Activated CD4-positive, alpha-beta T cell treated with anti-CD3 and anti-CD28 coated beads for 36 hours (primary cell): ENCODE results near the gene BATF3. TPM values are rescaled to one million over a fixed set of nuclear protein-coding genes. Genes with fewer than 3 reads are reported as not detected.

ENCODE experiments used
- ATAC-seq: fragments of 200-7000 bp; cut with Tn5 transposase; one replicate; pipeline ENCODE4 v1.10.0; 2021; ENCODE audit warnings: mild to moderate bottlenecking, moderate library complexity
- CTCF ChIA-PET: fragments of 350-600 bp; sonication (Branson Sonifier 250); formaldehyde crosslinking; loops from one replicate; lab custom pipeline; 2021; ENCODE audit warnings: antibody characterized with exemption; lab: Charles Lee
- POLR2A ChIA-PET: fragments of 350-600 bp; sonication (Branson Sonifier 250); formaldehyde crosslinking; loops from one replicate; lab custom pipeline; 2021; ENCODE audit warnings: antibody characterized with exemption, inconsistent platforms; lab: Charles Lee
- DNase-seq: peaks from one replicate; pipeline ENCODE4 v3.0.0-alpha.2; 2020
- H3K27ac Mint-ChIP-seq: one replicate; pipeline ENCODE4 v1.8.0; 2021; ENCODE audit warnings: mixed read lengths
- H3K27me3 Mint-ChIP-seq: one replicate; pipeline ENCODE4 v1.8.0; 2021; ENCODE audit warnings: mixed read lengths
- H3K36me3 Mint-ChIP-seq: one replicate; pipeline ENCODE4 v1.8.0; 2021; ENCODE audit warnings: low read depth, mixed read lengths
- H3K4me1 Mint-ChIP-seq: one replicate; pipeline ENCODE4 v1.8.0; 2021; ENCODE audit warnings: mixed read lengths
- H3K4me3 Mint-ChIP-seq: one replicate; pipeline ENCODE4 v1.8.0; 2021; ENCODE audit warnings: mild to moderate bottlenecking, moderate library complexity, mixed read lengths
- H3K9me3 Mint-ChIP-seq: one replicate; pipeline ENCODE4 v1.8.0; 2021; ENCODE audit warnings: low read depth, mixed read lengths
- intact Hi-C, 2 experiments: fragments of 100-400 bp; cut with DNase I in 1 of 2; cut with micrococcal nuclease in 1 of 2; formaldehyde crosslinking; loops; one replicate each; pipeline versions ENCODE4 v1.14.2 to v1.15.1; 2022 to 2024; cut with DNase I, micrococcal nuclease
- total RNA-seq, 2 experiments: library from RNA; stranded (reverse); gene quantifications; one replicate each; pipeline ENCODE4 v1.2.3, GENCODE V29; 2021

The BATF3 gene, protein sequence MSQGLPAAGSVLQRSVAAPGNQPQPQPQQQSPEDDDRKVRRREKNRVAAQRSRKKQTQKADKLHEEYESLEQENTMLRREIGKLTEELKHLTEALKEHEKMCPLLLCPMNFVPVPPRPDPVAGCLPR
- total RNA-seq, result 100 to 1,000 TPM; 129 to 149 TPM

- Mint-ChIP-seq H3K27ac (peak within 1 kb of the TSS; percentile 88), H3K4me3 (peak within 1 kb of the TSS; percentile 77), H3K4me1 (peaks cover 60% of the 10 kb centered on the region), H3K9me3 (no peaks in the 10 kb centered on the region), H3K27me3 (peaks cover 5% of the 10 kb centered on the region), H3K36me3 (peaks cover 29% of the 10 kb centered on the region)
- intact Hi-C loops, result loop anchor here (1.0 to 10.0 kb wide), 18 partner anchors 13 to 313 kb away; partner anchors contain the start of genes ATF3 (in 1 of the 2), FLVCR1 (in 1 of the 2), NSL1 (in 1 of the 2) and TATDN3 (in 1 of the 2)
- DNase-seq (peak; percentile 72), ATAC-seq (peak; percentile 20)
- ChIA-PET CTCF (interaction anchor here (0.6 to 3.0 kb wide), 17 partner anchors 20 to 352 kb away, joined by 3 to 11 read pairs (median 4); partner anchors contain the start of genes NSL1 and TATDN3), POLR2A (interaction anchor here (0.6 to 1.5 kb wide), 3 partner anchors 21 to 34 kb away, joined by 3 to 8 read pairs (median 5); no protein-coding TSS in a partner anchor)
Observed at GRCh38 chr1:212699625-212700222, at the start of gene BATF3. TSS of gene BATF3 (minus strand) at chr1:212699840. CDS start at chr1:212699762, 78 bp downstream.

DNA sequence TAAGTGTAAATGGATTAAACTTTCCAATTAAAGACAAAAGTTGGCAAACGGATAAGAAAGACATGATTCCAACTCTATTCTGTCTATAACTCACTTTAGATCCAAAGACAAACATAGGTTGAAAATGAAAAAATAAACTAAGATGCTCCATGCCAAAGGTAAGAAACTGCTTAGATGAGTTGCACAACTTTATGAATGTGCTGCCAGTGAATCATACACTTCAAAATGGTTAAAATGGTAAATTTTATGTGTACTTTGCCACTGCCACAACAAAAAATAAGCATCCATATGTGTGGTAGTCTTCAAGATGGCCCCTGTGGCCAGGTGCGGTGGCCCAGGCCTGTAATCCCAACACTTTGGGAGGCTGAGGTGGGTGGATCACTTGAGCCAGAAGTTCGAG is 46.9 kb upstream of the BATF3 start:
- DNase-seq (no peak), ATAC-seq (peak; percentile 21)
- ChIA-PET CTCF (interaction anchor here (0.8 to 1.9 kb wide), 6 partner anchors 9 to 82 kb away, joined by 3 to 8 read pairs (median 4); no protein-coding TSS in a partner anchor), POLR2A (interaction anchor here (0.6 to 1.0 kb wide), 2 partner anchors 24 to 238 kb away, joined by 3 to 4 read pairs; no protein-coding TSS in a partner anchor)
- no peak overlapping the region for H3K4me3 Mint-ChIP-seq
- peaks cover 61% of the 10 kb centered on the region for H3K4me1 Mint-ChIP-seq
- no peaks in the 10 kb centered on the region for H3K27me3 Mint-ChIP-seq
- intact Hi-C loops, result loop anchor here in 1 of 2 experiments (5.0 kb wide), 1 partner anchor 36 kb away; no protein-coding TSS in a partner anchor
- H3K27ac Mint-ChIP-seq, result no peak overlapping the region
- peaks cover 2% of the 10 kb centered on the region for H3K9me3 Mint-ChIP-seq
- H3K36me3 Mint-ChIP-seq, result peaks cover 18% of the 10 kb centered on the region

GRCh38 chr1:212745303-212745702 is 45.7 kb upstream of the BATF3 start:
- ChIA-PET POLR2A (interaction anchor here (0.6 to 1.7 kb wide), 2 partner anchors 17 to 48 kb away, joined by 5 read pairs; no protein-coding TSS in a partner anchor), CTCF (interaction anchor here (1.4 to 1.6 kb wide), 2 partner anchors 64 to 115 kb away, joined by 3 read pairs; no protein-coding TSS in a partner anchor)
- H3K27ac Mint-ChIP-seq, result no peak overlapping the region
- H3K4me3 Mint-ChIP-seq, result no peak overlapping the region
- H3K9me3 Mint-ChIP-seq, result peaks cover 7% of the 10 kb centered on the region
- H3K27me3 Mint-ChIP-seq, result no peaks in the 10 kb centered on the region
- intact Hi-C loops, result loop anchor here in 1 of 2 experiments (5.0 kb wide), 1 partner anchor 37 kb away; no protein-coding TSS in a partner anchor
- peaks cover 58% of the 10 kb centered on the region for H3K4me1 Mint-ChIP-seq
- no peak for DNase-seq
- ATAC-seq, result peak; percentile 71
- peaks cover 24% of the 10 kb centered on the region for H3K36me3 Mint-ChIP-seq

- ATAC-seq, result no peak
- Mint-ChIP-seq H3K9me3 (peaks cover 7% of the 10 kb centered on the region), H3K36me3 (peaks cover 26% of the 10 kb centered on the region), H3K27ac (no peak overlapping the region), H3K27me3 (no peaks in the 10 kb centered on the region), H3K4me3 (no peak overlapping the region), H3K4me1 (peaks cover 56% of the 10 kb centered on the region)
- CTCF ChIA-PET, result interaction anchor here (0.8 to 1.6 kb wide), 5 partner anchors 14 to 79 kb away, joined by 3 to 6 read pairs (median 3); no protein-coding TSS in a partner anchor
- POLR2A ChIA-PET, result interaction anchor here (1.7 kb wide), 1 partner anchor 16 kb away, joined by 5 read pairs; no protein-coding TSS in a partner anchor
- no peak for DNase-seq
- intact Hi-C loops, result no loop called here
Observed at GRCh38 chr1:212743901-212744475, 44.3 kb upstream of the BATF3 start.

DNA sequence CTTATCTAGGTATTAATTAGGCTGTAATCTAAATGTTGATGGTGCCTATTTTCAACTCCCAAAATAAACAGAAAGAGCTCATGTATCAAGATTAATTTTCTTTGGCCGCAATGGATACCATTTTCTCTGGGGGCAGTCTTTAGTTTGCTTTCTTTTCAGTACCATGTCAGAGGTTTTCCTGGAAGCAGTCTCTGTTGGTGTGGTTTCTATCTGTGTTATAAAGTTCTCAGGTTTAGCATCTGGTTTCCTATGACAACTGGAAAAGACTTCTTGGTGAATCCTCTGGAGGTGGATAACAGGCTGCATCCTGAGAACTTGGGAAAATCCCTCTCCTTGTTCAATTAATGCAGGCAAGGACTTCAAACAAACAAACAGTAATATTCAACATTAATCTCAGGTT is 38.7 kb upstream of the BATF3 start:
- no peak for DNase-seq
- H3K4me3 Mint-ChIP-seq, result no peak overlapping the region
- ChIA-PET CTCF (interaction anchor here (0.8 to 2.6 kb wide), 12 partner anchors 8 to 124 kb away, joined by 3 to 18 read pairs (median 4); no protein-coding TSS in a partner anchor), POLR2A (interaction anchor here (0.7 to 1.0 kb wide), 2 partner anchors 9 to 17 kb away, joined by 4 to 5 read pairs; no protein-coding TSS in a partner anchor)
- ATAC-seq, result peak; percentile 81
- intact Hi-C loops, result loop anchor here in 1 of 2 experiments (5.0 kb wide), 1 partner anchor 36 kb away; no protein-coding TSS in a partner anchor
- H3K9me3 Mint-ChIP-seq, result peaks cover 7% of the 10 kb centered on the region
- H3K4me1 Mint-ChIP-seq, result peaks cover 36% of the 10 kb centered on the region
- peaks cover 37% of the 10 kb centered on the region for H3K36me3 Mint-ChIP-seq
- H3K27me3 Mint-ChIP-seq, result no peaks in the 10 kb centered on the region
- peak overlapping the region; percentile 85 for H3K27ac Mint-ChIP-seq

GRCh38 chr1:212737559-212737958 is 37.9 kb upstream of the BATF3 start:
- peaks cover 35% of the 10 kb centered on the region for H3K4me1 Mint-ChIP-seq
- H3K27me3 Mint-ChIP-seq, result no peaks in the 10 kb centered on the region
- H3K4me3 Mint-ChIP-seq, result no peak overlapping the region
- intact Hi-C loops, result loop anchor here in 1 of 2 experiments (5.0 kb wide), 1 partner anchor 35 kb away; no protein-coding TSS in a partner anchor
- H3K27ac Mint-ChIP-seq, result peak overlapping the region; percentile 65
- CTCF ChIA-PET, result interaction anchor here (0.8 to 2.6 kb wide), 12 partner anchors 9 to 123 kb away, joined by 3 to 18 read pairs (median 4); no protein-coding TSS in a partner anchor
- H3K9me3 Mint-ChIP-seq, result peaks cover 7% of the 10 kb centered on the region
- peaks cover 39% of the 10 kb centered on the region for H3K36me3 Mint-ChIP-seq
- DNase-seq (no peak), ATAC-seq (no peak)
- POLR2A ChIA-PET, result interaction anchor here (0.7 to 1.0 kb wide), 2 partner anchors 8 to 16 kb away, joined by 4 to 5 read pairs; no protein-coding TSS in a partner anchor

DNA sequence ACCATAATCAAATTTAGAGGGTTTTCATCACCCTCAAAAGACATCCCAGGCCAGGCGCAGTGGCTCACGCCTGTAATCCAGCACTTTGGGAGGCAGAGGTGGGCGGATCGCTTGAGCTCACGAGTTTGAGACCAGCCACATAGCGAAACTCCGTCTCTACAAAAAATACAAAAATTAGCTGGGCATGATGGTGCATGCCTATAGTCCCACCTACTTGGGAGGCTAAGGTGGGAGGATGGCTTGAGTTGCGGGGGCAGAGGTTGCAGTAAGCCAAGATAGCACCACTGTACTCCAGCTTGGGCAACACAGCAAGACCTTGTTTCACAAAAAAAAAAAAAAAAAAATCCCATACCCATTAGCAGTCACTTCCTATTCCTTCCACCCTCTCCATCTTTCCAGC is 33.5 kb upstream of the BATF3 start:
- intact Hi-C loops, result no loop called here
- peaks cover 21% of the 10 kb centered on the region for H3K36me3 Mint-ChIP-seq
- ChIA-PET CTCF (interaction anchor here (0.6 kb wide), 1 partner anchor 27 kb away, joined by 3 read pairs; no protein-coding TSS in a partner anchor), POLR2A (no interaction called here)
- H3K27me3 Mint-ChIP-seq, result no peaks in the 10 kb centered on the region
- no peak overlapping the region for H3K27ac Mint-ChIP-seq
- H3K4me3 Mint-ChIP-seq, result no peak overlapping the region
- H3K9me3 Mint-ChIP-seq, result no peaks in the 10 kb centered on the region
- no peak for DNase-seq
- peaks cover 33% of the 10 kb centered on the region for H3K4me1 Mint-ChIP-seq
- no peak for ATAC-seq

GRCh38 chr1:212731630-212732029 is 32.0 kb upstream of the BATF3 start:
- H3K4me3 Mint-ChIP-seq, result no peak overlapping the region

GRCh38 chr1:212728606-212729005 is 29.0 kb upstream of the BATF3 start:
- peaks cover 50% of the 10 kb centered on the region for H3K4me1 Mint-ChIP-seq
- peak overlapping the region; percentile 79 for H3K27ac Mint-ChIP-seq
- peaks cover 3% of the 10 kb centered on the region for H3K9me3 Mint-ChIP-seq
- no peak for DNase-seq
- intact Hi-C loops, result loop anchor here in 1 of 2 experiments (2.0 kb wide), 1 partner anchor 16 kb away; no protein-coding TSS in a partner anchor
- no peak overlapping the region for H3K4me3 Mint-ChIP-seq
- POLR2A ChIA-PET, result interaction anchor here (0.7 to 2.4 kb wide), 3 partner anchors 12 to 24 kb away, joined by 3 to 8 read pairs (median 5); no protein-coding TSS in a partner anchor
- CTCF ChIA-PET, result interaction anchor here (0.7 to 1.9 kb wide), 4 partner anchors 8 to 54 kb away, joined by 3 to 5 read pairs (median 4); no protein-coding TSS in a partner anchor
- peaks cover 24% of the 10 kb centered on the region for H3K36me3 Mint-ChIP-seq
- peak; percentile 16 for ATAC-seq
- no peaks in the 10 kb centered on the region for H3K27me3 Mint-ChIP-seq

More at GRCh38 chr1:212731630-212732029, 32.0 kb upstream of the BATF3 start:
- Mint-ChIP-seq H3K27ac (peak overlapping the region; percentile 47), H3K27me3 (no peaks in the 10 kb centered on the region), H3K9me3 (no peaks in the 10 kb centered on the region), H3K4me1 (peaks cover 38% of the 10 kb centered on the region), H3K36me3 (peaks cover 18% of the 10 kb centered on the region)
- intact Hi-C loops, result no loop called here
- CTCF ChIA-PET, result interaction anchor here (0.5 to 1.8 kb wide), 5 partner anchors 9 to 801 kb away, joined by 3 to 4 read pairs (median 3); partner anchors contain the start of gene BATF3
- DNase-seq (no peak), ATAC-seq (no peak)
- POLR2A ChIA-PET, result interaction anchor here (0.6 to 1.1 kb wide), 3 partner anchors 16 to 219 kb away, joined by 3 to 10 read pairs (median 8); partner anchors contain the start of genes BATF3 and VASH2
